Fibroblast of lung (primary cell): Measurements from ENCODE around the gene MED20. TPM values are rescaled to one million over a fixed set of nuclear protein-coding genes. Genes with fewer than 3 reads are reported as not detected.

ENCODE experiments used
- DNase-seq, 2 donors: peaks; one replicate each; pipeline versions ENCODE4 v3.0.0 to v3.0.0-alpha.2; 2010; ENCODE audit warnings: low read depth in 2 of 2
- H2AFZ ChIP-seq: 2 replicates; pipeline ENCODE4 v1.5.1; 2012; ENCODE audit warnings: low read length, control low read depth, inconsistent platforms
- H3K27ac ChIP-seq: 2 replicates; pipeline ENCODE4 v1.5.1; 2011; ENCODE audit warnings: low read length, control low read depth; ENCODE audit not compliant: insufficient read depth
- H3K27me3 ChIP-seq: 2 replicates; pipeline ENCODE4 v1.5.1; 2011; ENCODE audit warnings: mild to moderate bottlenecking, low read length; ENCODE audit not compliant: control insufficient read depth, insufficient read depth
- H3K36me3 ChIP-seq: 2 replicates; pipeline ENCODE4 v1.5.1; 2011; ENCODE audit warnings: low read length; ENCODE audit not compliant: control insufficient read depth, insufficient read depth
- H3K4me1 ChIP-seq: 2 replicates; pipeline ENCODE4 v1.5.1; 2011; ENCODE audit warnings: low read length; ENCODE audit not compliant: control insufficient read depth, insufficient read depth; ENCODE audit errors: extremely low read depth
- H3K4me2 ChIP-seq: 2 replicates; pipeline ENCODE4 v1.5.1; 2011; ENCODE audit warnings: low read length, control low read depth; ENCODE audit not compliant: insufficient read depth; ENCODE audit errors: extremely low read depth
- H3K4me3 ChIP-seq, 4 experiments: fragments of 200-600 bp in 1 of 4; sonication (generic) in 1 of 4; replicated peaks in 1 of 4; 2 replicates each; pipeline ENCODE4 v1.5.1; 2011 to 2016; ENCODE audit warnings: low read length in 4 of 4, low read depth in 3 of 4, mild to moderate bottlenecking in 3 of 4, control low read depth in 2 of 4, inconsistent platforms in 1 of 4, mixed read lengths in 1 of 4; ENCODE audit not compliant: insufficient read depth in 1 of 4; ENCODE audit errors: control extremely low read depth in 1 of 4
- H3K79me2 ChIP-seq: 2 replicates; pipeline ENCODE4 v1.5.1; 2012; ENCODE audit warnings: mild to moderate bottlenecking, low read length, inconsistent platforms; ENCODE audit not compliant: control insufficient read depth, insufficient read depth
- H3K9ac ChIP-seq: 2 replicates; pipeline ENCODE4 v1.5.1; 2011; ENCODE audit warnings: mild to moderate bottlenecking, low read length, control low read depth; ENCODE audit not compliant: insufficient read depth
- H3K9me3 ChIP-seq: 2 replicates; pipeline ENCODE4 v1.5.1; 2012; ENCODE audit warnings: low read depth, low read length; ENCODE audit not compliant: control insufficient read depth, insufficient read depth
- H4K20me1 ChIP-seq: 2 replicates; pipeline ENCODE4 v1.5.1; 2011; ENCODE audit warnings: low read length; ENCODE audit not compliant: control insufficient read depth, insufficient read depth; ENCODE audit errors: extremely low read depth
- CTCF ChIP-seq, 2 donors: IDR thresholded peaks in 1 of 2; conservative IDR thresholded peaks in 1 of 2; 1 replicate in 1 of 2; 2 replicates in 1 of 2; pipeline ENCODE4 v1.5.1; 2011 to 2012; ENCODE audit warnings: low read length in 2 of 2, control low read depth in 1 of 2, inconsistent platforms in 1 of 2, low read depth in 1 of 2, mild to moderate bottlenecking in 1 of 2
- EZH2 ChIP-seq: IDR thresholded peaks from 2 replicates; pipeline ENCODE4 v1.5.1; 2012; ENCODE audit warnings: low read length, control low read depth, mild to moderate bottlenecking; ENCODE audit errors: missing control alignments
- polyA minus RNA-seq: library from RNA; depleted of rRNA, polyadenylated mRNA; stranded (reverse); fragments of >200 nt; gene quantifications from 2 replicates; pipeline ENCODE4 v1.2.3, GENCODE V29; 2011; ENCODE audit warnings: low replicate concordance
- polyA plus RNA-seq, 2 donors: library from polyadenylated mRNA; depleted of rRNA in 1 of 2; stranded (reverse) in 1 of 2; unstranded in 1 of 2; fragments of >200 nt; gene quantifications; 2 replicates each; pipeline ENCODE4 v1.2.1, GENCODE V29; 2011 to 2012; ENCODE audit warnings: missing spikeins in 1 of 2
- total RNA-seq: library from RNA; depleted of rRNA; stranded (reverse); fragments of >200 nt; gene quantifications from 2 replicates; pipeline ENCODE4 v1.2.1, GENCODE V29; 2014

The MED20 gene, protein sequence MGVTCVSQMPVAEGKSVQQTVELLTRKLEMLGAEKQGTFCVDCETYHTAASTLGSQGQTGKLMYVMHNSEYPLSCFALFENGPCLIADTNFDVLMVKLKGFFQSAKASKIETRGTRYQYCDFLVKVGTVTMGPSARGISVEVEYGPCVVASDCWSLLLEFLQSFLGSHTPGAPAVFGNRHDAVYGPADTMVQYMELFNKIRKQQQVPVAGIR
- total RNA-seq = 24.9 and 27.7 TPM in 2 replicates
- polyA plus RNA-seq = 38.6 and 40.0 TPM in 2 replicates
- polyA plus RNA-seq (2012) = 23.9 and 25.4 TPM in 2 replicates
- polyA minus RNA-seq = 50.0 and 113 TPM in 2 replicates

DNA sequence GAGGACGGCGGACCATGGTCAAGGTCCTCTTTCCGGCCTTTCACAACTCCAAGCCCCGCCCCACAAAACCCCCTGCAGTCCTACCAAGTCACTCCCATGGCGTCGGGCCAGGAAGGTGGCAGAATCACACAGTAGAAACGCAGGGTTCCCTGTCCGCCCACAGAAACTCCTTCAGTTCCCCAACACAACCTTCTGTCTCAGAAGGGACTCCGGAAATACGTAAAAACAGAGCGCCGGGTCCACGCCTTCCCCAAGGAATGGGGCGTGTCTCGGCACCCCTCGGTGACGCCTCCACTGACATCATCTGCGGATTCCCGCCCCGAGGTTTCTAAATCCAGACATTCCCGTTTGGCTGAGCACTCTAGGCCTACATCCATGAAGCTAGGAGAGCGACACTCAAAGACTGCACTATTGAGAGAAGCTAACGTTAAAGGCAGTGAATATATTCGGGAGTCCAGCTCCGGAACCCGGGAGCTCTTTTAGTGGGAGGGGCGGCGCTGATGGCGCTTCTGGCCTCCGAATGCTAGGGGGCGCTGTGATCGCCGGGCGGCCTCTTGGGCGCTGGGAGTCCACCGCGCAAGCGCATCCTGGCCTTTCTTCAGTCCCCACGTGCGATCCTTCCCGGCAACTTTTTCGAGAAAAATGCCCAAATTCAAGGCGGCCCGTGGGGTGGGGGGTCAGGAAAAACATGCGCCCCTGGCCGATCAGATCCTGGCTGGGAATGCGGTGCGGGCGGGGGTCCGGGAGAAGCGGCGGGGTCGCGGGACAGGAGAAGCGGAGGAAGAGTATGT, at the start of gene MED20, which contains the start of gene BYSL:
MED20 (minus strand) TSS at position 219 of the 791 bp plus-strand sequence; CDS start at position 98, 121 bp downstream.
BYSL (plus strand) TSS at position 579 of the 791 bp plus-strand sequence; CDS start at position 643, 64 bp downstream.
- Histone ChIP-seq H4K20me1 (no peaks in the 10 kb centered on the region), H3K79me2 (peaks cover 69% of the 10 kb centered on the region), H3K4me3 (peak within 1 kb of the TSS; percentile 80 to 98 (median 94)), H3K9ac (peak within 1 kb of the TSS; percentile 99), H3K4me1 (peaks cover 21% of the 10 kb centered on the region), H3K4me2 (peak within 1 kb of the TSS; percentile 98), H3K27me3 (no peaks in the 10 kb centered on the region), H3K36me3 (peaks cover 4% of the 10 kb centered on the region), H3K27ac (peak within 1 kb of the TSS; percentile 99), H3K9me3 (no peaks in the 10 kb centered on the region), H2AFZ (peak within 1 kb of the TSS; percentile 98)
- TF ChIP-seq CTCF (conservative IDR thresholded peaks at IDR 0.05 in 1 of 2, IDR thresholded peaks at IDR 0.05 in 1 of 2; ENCODE audit: low read depth in 1 of 2, low read length in 2 of 2) (peak; percentile 85 to 90), EZH2 (no peak)
- peak; percentile 93 to 94 for DNase-seq

DNA sequence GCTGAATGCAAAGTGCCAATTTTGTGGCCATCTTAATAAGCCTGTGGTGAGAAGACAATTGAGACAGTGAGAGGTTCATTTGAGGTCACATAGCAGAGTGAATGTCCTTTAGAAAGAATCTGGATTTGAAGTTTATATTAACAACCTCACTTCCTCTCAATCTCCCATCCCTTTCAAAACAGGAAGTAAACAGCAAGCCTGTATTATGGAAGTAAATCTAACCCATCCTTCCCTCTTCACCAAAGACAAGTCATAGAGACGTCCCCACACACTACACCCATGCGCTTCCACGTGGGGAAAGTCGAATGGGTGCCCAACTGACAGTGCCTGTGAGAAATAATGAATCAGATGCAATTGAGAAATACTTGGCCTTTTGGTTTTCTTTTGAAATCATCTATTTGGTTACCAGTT, 49.5 kb upstream of the MED20 start:
- Histone ChIP-seq H3K36me3 (no peaks in the 10 kb centered on the region), H3K27me3 (no peaks in the 10 kb centered on the region), H3K4me3 (no peak overlapping the region), H4K20me1 (no peaks in the 10 kb centered on the region), H3K4me2 (no peak overlapping the region), H2AFZ (peak overlapping the region; percentile 83), H3K79me2 (no peaks in the 10 kb centered on the region), H3K27ac (no peak overlapping the region), H3K9me3 (no peaks in the 10 kb centered on the region), H3K4me1 (no peaks in the 10 kb centered on the region), H3K9ac (no peak overlapping the region)
- peak; percentile 29 to 49 for DNase-seq
- TF ChIP-seq CTCF (conservative IDR thresholded peaks at IDR 0.05 in 1 of 2, IDR thresholded peaks at IDR 0.05 in 1 of 2; ENCODE audit: low read depth in 1 of 2, low read length in 2 of 2) = no peak
- TF ChIP-seq EZH2 = no peak
